Measurements from ENCODE around the gene DOC2B. TPM values are rescaled to one million over a fixed set of nuclear protein-coding genes. Genes with fewer than 3 reads are reported as not detected.

DOC2B gene
- total RNA-seq, 4 donors from 2014 or later = 2.0 to 8.7 (median 5.2) TPM

Other genes starting within 250 kb of the DOC2B start
- gene SCGB1C2, start 44.1 kb downstream of the DOC2B start, total RNA-seq = not detected
- 10 to 100 TPM in 3 of 4 donors, 1 to 10 TPM in 1; 8.6 to 22.9 (median 15.9) TPM for gene RPH3AL, start 171.2 kb upstream of the DOC2B start, total RNA-seq

All from lower leg skin (tissue), 4 donors.